ENCODE results near the gene REM2. TPM values are rescaled to one million over a fixed set of nuclear protein-coding genes. Genes with fewer than 3 reads are reported as not detected.

REM2 gene
- total and polyA plus RNA-seq, 4 donors = 0.08 to 0.14 (median 0.11) TPM; not detected in 1

DNA sequence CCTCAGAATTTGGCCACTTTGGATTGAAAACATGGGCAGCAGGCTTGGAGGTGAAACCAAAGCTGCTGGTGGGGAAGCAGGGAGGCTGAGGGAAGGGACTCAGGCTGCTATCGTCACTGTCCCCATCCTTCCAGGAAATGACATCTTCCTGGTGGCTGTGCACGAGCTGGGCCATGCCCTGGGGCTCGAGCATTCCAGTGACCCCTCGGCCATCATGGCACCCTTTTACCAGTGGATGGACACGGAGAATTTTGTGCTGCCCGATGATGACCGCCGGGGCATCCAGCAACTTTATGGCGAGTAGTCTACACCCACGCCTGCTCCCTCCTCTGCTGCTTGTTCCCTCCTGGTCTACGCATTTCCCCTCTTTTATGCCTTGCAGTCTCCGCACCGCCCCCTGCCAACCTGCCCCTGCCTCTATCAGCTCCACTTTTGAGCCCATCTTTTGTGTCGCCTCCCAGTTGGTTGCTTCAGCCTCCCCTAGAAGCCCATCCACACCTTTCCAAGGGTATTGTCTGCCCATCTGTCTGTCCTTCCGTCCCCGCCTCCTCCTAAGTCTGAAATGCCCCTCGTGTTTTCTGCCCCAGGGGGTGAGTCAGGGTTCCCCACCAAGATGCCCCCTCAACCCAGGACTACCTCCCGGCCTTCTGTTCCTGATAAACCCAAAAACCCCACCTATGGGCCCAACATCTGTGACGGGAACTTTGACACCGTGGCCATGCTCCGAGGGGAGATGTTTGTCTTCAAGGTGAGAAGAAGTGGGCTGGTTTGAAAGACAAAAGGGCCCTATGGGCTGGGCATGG is 39.7 kb upstream of the REM2 start:
- WGBS = 89% methylated on average over 21 of the region's 21 CpGs
- TF ChIP-seq, protein P1, sequence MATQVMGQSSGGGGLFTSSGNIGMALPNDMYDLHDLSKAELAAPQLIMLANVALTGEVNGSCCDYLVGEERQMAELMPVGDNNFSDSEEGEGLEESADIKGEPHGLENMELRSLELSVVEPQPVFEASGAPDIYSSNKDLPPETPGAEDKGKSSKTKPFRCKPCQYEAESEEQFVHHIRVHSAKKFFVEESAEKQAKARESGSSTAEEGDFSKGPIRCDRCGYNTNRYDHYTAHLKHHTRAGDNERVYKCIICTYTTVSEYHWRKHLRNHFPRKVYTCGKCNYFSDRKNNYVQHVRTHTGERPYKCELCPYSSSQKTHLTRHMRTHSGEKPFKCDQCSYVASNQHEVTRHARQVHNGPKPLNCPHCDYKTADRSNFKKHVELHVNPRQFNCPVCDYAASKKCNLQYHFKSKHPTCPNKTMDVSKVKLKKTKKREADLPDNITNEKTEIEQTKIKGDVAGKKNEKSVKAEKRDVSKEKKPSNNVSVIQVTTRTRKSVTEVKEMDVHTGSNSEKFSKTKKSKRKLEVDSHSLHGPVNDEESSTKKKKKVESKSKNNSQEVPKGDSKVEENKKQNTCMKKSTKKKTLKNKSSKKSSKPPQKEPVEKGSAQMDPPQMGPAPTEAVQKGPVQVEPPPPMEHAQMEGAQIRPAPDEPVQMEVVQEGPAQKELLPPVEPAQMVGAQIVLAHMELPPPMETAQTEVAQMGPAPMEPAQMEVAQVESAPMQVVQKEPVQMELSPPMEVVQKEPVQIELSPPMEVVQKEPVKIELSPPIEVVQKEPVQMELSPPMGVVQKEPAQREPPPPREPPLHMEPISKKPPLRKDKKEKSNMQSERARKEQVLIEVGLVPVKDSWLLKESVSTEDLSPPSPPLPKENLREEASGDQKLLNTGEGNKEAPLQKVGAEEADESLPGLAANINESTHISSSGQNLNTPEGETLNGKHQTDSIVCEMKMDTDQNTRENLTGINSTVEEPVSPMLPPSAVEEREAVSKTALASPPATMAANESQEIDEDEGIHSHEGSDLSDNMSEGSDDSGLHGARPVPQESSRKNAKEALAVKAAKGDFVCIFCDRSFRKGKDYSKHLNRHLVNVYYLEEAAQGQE (IDR thresholded peaks at IDR 0.05) = no peak
- TF ChIP-seq, protein P2, sequence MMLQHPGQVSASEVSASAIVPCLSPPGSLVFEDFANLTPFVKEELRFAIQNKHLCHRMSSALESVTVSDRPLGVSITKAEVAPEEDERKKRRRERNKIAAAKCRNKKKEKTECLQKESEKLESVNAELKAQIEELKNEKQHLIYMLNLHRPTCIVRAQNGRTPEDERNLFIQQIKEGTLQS (IDR thresholded peaks at IDR 0.05) = no peak
- no peak for TF ChIP-seq GABPA (IDR thresholded peaks at IDR 0.05 in 1 of 2, conservative IDR thresholded peaks at IDR 0.05 in 1 of 2)
- Histone ChIP-seq H3K27ac (ENCODE audit: low read depth in 1 of 2, low read length in 2 of 2) (no peak overlapping the region), H3K27me3 (ENCODE audit: control insufficient read depth in 4 of 4, insufficient read depth in 4 of 4, low read length in 3 of 4) (no peaks in the 10 kb centered on the region), H3K4me1 (ENCODE audit: control insufficient read depth in 4 of 4, insufficient read depth in 4 of 4, low read length in 3 of 4) (peaks cover 0 to 11% (median 0%) of the 10 kb centered on the region in 4 donors), H3K9me3 (ENCODE audit: control insufficient read depth in 4 of 4, low read length in 3 of 4) (no peaks in the 10 kb centered on the region), H3K4me3 (ENCODE audit: low read depth in 1 of 3, low read length in 3 of 3) (no peak overlapping the region), H3K9ac (ENCODE audit: low read depth in 1 of 2, low read length in 2 of 2) (no peak overlapping the region), H3K36me3 (ENCODE audit: control insufficient read depth in 4 of 4, insufficient read depth in 3 of 4, low read depth in 1 of 4, low read length in 3 of 4) (peaks cover 2 to 12% (median 4%) of the 10 kb centered on the region in 4 donors)
- no peak for DNase-seq (ENCODE audit: low spot score)

DNA sequence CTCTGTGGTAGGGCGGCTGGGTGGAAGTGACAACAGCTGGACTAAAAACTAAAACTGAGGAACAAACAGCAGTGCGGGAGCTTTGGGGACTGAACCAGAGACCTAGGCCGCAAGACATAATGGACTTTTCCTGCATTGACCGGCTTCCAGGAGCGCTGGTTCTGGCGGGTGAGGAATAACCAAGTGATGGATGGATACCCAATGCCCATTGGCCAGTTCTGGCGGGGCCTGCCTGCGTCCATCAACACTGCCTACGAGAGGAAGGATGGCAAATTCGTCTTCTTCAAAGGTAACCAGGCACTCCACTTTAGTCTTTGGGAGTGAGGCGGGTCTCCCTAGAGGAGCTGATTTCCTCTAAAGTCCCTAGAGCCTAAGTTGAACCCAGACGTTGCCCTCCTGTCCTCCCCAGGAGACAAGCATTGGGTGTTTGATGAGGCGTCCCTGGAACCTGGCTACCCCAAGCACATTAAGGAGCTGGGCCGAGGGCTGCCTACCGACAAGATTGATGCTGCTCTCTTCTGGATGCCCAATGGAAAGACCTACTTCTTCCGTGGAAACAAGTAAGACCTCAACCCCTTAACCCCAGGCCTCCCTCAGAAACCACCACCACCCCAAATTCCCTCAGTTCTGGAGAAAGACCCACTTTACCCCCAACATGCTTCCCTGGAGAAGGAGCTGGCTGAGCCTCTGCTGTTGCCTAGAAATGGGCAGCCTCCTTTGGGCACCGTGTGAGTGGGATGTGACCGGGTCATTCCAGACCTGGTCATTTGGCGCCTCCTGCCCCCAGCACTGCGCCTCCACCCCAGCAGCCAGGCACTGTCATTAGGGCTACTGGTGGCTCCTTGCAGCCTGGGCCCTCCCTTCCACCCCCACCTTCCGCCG is 38.6 kb upstream of the REM2 start:
- H3K27me3 ChIP-seq (ENCODE audit: control insufficient read depth in 4 of 4, insufficient read depth in 4 of 4, low read length in 3 of 4) = no peaks in the 10 kb centered on the region
- no peak overlapping the region for H3K4me3 ChIP-seq (ENCODE audit: low read depth in 1 of 3, low read length in 3 of 3)
- H3K36me3 ChIP-seq (ENCODE audit: control insufficient read depth in 4 of 4, insufficient read depth in 3 of 4, low read depth in 1 of 4, low read length in 3 of 4) = peaks cover 2 to 12% (median 4%) of the 10 kb centered on the region in 4 donors
- no peaks in the 10 kb centered on the region for H3K9me3 ChIP-seq (ENCODE audit: control insufficient read depth in 4 of 4, low read length in 3 of 4)
- 94% methylated on average over 22 of the region's 22 CpGs for WGBS
- no peak overlapping the region for H3K9ac ChIP-seq (ENCODE audit: low read depth in 1 of 2, low read length in 2 of 2)
- TF ChIP-seq RAD21 (IDR thresholded peaks at IDR 0.05) (no peak), SP1 (IDR thresholded peaks at IDR 0.05) (no peak), TAF1 (conservative IDR thresholded peaks at IDR 0.05) (no peak)
- TF ChIP-seq, protein P2 (IDR thresholded peaks at IDR 0.05) = no peak
- TF ChIP-seq, protein P3, sequence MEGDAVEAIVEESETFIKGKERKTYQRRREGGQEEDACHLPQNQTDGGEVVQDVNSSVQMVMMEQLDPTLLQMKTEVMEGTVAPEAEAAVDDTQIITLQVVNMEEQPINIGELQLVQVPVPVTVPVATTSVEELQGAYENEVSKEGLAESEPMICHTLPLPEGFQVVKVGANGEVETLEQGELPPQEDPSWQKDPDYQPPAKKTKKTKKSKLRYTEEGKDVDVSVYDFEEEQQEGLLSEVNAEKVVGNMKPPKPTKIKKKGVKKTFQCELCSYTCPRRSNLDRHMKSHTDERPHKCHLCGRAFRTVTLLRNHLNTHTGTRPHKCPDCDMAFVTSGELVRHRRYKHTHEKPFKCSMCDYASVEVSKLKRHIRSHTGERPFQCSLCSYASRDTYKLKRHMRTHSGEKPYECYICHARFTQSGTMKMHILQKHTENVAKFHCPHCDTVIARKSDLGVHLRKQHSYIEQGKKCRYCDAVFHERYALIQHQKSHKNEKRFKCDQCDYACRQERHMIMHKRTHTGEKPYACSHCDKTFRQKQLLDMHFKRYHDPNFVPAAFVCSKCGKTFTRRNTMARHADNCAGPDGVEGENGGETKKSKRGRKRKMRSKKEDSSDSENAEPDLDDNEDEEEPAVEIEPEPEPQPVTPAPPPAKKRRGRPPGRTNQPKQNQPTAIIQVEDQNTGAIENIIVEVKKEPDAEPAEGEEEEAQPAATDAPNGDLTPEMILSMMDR (IDR thresholded peaks at IDR 0.05; ENCODE audit: low read depth, low read length, missing input control) = no peak
- no peak overlapping the region for H3K27ac ChIP-seq (ENCODE audit: low read depth in 1 of 2, low read length in 2 of 2)
- H3K4me1 ChIP-seq (ENCODE audit: control insufficient read depth in 4 of 4, insufficient read depth in 4 of 4, low read length in 3 of 4) = peaks cover 0 to 6% (median 4%) of the 10 kb centered on the region in 4 donors
- no peak for DNase-seq (ENCODE audit: low spot score)

All from liver (tissue), 9 donors.